GM21367 (cell line): ENCODE measurements around the gene BCOR.

Source experiments
- ATAC-seq: cut with Tn5 transposase; IDR thresholded peaks from one replicate; pipeline ENCODE4 v1.9.1; 2021; ENCODE audit not compliant: unreplicated experiment

Gene BCOR

DNA sequence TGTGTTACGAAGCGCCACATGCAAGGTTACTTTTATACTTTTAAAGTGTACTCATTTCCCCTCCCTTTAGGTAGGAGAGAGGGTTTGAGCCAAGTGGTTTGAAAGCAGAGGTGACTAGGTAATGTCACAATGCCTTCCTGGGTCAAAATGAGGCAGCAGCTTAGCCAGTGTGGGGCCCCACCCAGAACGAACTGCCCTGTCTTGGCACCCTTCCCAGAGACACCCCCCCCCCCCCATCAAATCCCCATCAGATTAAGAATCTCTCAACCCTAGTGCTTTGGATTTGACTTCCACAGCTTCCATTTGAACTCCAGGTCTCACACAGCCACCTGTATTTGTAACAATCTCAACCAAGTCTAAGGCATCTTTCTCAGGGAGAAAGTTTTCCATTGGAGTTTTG is 31.1 kb downstream of the BCOR start:
- no peak for ATAC-seq

- ATAC-seq, result no peak
Measured at GRCh38 chrX:40065296-40066046, 32.3 kb downstream of the BCOR start.

GRCh38 chrX:40064055-40064597 is 33.6 kb downstream of the BCOR start:
- no peak for ATAC-seq

DNA sequence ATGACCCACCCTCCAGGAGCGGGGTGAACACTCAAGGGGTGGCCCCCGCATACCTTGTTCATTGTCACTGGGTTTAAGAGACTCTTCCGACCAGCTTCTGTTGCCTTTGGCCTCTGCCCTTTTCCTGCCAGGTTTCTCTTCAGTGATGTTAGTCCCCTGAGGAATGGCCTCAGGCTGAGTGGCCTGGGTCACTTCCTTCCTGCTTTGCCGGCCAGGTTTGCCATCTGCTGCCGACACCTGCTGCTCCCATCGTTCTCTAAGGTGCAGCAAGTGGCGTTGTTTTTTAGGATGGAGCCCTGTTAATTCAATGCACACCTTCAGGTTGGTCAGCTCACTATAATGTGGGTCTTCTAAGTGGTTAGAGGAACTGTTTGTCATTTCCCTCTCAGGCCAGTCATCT is 34.2 kb downstream of the BCOR start:
- ATAC-seq, result no peak

DNA sequence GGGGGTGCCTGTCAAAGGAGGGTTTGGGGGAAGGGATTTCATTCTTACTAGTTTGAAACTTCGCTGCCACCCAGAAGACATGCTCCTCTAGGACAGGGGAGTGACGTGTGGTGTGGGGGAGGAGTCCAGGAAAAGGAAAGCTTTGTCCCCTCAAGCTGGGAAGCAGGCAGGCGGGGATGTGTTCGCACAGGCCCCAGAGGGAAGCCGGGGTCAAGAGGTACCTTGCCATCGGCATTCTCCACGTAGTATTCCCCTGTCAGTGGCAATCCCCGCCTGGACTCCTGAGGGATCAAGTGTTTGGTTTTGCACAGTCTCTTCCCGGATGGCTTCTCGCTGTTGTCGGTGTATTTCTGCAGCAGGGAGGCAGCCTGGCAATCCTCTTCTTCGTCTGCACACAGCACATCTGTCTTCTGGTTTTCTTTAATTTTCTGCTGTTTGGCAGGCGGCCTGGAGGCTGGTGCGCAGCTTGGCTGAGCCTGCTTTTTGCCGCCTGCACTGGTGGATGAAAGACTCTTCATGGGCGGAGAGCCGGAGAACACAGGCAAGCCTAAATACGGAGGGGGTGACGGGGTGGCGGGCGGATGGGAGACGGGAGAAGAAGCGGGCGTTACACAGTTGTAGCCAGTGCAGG is 35.1 kb downstream of the BCOR start:
- no peak for ATAC-seq

DNA sequence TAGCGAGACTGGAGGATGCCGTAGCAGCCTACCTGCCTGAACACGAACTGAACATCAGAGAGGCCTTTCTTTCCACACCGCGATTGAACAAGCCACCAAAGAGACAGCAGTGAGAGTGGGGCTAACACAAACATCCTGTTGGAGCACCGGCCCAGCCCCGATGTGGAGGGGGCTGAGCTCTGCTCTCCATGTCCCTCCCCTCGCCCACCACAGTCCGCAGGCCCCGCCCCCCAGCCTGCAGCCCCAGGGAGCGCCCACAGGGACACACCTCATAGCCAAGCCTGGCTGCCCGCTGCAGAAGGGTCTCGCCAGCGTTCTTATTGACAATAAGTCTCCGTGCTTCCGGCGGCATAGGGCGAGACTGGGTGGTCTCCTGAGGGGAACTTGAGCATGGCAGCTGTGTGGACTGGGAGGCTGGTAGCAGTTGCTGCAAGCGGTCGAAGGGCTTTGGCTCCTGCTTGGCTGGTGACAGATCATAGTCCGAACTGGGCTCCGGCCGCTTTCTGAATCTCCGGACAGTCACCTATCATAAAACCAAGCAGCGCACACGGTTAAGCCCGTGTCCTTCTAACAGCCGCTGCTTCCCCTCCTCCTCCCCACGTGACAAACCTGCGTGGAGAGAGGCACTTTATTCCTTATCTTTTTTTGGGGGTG is 35.8 kb downstream of the BCOR start:
- ATAC-seq, result no peak

DNA sequence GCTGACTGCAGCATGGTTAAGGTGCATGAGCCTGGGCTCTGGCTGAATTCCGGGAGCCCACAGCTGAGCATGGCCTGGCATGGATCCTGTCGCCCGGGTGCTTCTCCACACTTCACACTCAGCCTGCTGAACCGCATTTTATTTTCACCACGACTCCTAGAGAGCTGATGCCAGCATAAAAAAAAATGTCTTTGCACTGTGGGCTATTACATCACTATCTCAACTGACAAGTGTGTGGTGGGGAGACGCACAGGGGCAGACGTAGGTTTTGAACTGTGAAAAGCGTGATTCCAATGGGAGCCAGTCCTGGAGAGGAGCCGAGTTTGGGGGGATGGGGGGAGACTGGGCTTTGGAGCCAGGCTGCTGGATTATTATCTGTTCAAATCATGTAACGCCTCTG is 36.8 kb downstream of the BCOR start:
- no peak for ATAC-seq

DNA sequence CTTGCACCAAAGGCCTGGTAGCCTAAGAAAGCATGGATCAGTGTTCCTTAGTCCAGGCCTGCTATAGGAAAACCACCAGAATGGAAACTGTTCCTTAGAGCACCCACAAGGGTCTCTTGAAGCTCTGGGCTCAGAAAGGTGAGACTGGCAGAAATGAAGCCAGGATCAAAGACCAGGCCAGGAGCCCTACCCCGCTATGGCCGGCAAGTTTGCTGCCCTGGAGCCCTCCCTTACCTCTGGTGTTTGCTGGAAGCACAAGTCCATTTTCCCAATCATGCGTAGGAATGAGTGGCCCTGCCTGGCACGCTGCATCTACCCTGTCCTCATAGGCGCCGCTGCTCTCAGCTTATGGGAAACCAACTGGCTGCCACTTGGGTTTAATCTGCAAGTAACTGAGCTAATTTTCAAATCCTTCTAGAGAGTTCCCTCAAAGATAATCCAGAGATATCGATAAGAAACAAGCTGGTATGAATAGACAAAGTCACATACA is 37.4 kb downstream of the BCOR start:
- ATAC-seq, result no peak

DNA sequence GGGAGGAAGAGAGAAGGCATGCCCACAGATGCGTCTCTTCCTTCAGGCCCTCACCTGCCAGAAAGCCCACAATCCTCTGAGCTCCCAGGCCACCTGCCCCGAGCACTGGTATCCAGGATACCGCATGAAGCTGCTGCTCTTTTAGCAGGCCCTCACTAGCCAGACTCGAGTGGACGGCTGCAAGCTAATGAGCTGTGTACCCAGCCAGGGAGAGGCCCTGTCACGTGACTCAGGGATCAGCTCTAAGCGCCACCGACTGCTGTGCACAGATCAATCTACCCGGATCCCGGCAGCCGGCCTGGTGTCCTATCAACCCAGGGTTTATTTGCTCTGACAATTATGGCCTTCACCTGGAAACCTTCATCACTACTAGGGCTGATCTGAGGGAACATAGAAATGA is 39.0 kb downstream of the BCOR start:
- ATAC-seq, result no peak

GRCh38 chrX:40057405-40057804 is 40.4 kb downstream of the BCOR start:
- ATAC-seq, result no peak

GRCh38 chrX:40056420-40056819 is 41.3 kb downstream of the BCOR start:
- ATAC-seq, result no peak

DNA sequence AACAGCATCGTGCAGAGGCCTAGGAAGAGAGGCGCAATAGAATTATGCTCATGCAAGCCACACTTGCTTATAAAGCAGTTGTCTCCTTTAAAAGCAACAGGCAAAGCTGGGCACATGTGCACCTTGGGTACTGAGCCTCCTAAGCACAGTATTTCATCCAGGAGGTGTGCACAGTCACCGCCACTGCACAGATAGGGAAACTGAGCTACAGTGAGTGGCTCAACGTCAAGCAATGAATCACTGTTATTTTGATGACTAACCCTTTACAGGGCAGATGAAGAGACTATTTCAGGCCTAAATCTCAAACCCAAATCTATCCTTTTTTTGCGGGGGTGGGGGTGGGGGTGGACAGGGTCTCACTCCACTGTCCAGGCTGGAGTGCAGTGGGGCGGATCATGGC is 42.3 kb downstream of the BCOR start:
- ATAC-seq, result no peak

- no peak for ATAC-seq
Measured at GRCh38 chrX:40054793-40055192, 43.0 kb downstream of the BCOR start.

GRCh38 chrX:40050532-40050931 is 47.2 kb downstream of the BCOR start:
- no peak for ATAC-seq

DNA sequence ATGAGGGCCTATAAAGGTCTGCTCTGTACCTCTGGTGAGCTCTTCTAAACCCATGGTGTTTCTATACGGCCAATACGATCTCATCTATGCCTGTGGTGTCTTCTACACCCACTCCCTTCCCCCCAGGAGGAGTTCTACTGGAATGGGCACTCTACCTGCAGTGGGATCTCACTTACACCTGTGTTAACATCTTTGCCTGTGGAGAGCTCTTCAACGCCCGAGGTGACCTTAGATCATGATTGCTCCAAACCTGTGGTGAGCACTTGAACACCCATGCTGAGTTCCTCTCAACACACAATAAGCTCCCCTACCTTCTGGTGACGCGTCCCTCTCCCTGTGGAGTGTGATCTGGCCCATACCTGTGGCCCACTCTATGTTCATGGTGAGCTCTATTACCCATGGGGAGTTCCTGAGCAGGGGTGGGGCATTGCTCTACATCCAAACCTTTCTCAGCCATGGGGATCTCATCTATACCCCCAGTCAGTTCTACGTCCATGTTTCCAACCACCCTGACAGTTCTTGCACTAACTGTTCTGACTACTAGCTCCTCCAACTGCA is 48.6 kb downstream of the BCOR start:
- no peak for ATAC-seq

GRCh38 chrX:40047485-40047884 is 50.3 kb downstream of the BCOR start:
- no peak for ATAC-seq

DNA sequence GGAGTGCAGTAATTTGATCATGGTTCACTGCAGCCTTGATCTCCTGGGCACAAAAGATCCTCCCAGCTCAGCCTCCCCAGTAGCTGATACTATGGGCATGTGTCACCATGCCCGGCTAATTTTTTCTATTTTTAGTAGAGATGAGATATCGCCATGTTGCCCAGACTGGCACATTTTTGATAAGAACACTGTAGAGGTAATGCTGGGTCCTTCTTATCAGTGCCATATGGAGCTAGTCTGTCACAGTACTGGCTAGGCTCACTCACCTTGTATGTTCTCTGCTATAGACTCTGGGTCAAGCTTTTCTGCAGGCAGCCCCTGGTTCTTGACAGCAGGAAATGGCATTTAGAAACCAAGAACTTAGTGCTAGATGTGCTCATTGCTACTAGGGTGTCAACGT is 53.9 kb downstream of the BCOR start:
- ATAC-seq, result no peak

GRCh38 chrX:40041915-40042314 is 55.8 kb downstream of the BCOR start:
- no peak for ATAC-seq

GRCh38 chrX:40040686-40041461 is 56.9 kb downstream of the BCOR start:
- no peak for ATAC-seq

DNA sequence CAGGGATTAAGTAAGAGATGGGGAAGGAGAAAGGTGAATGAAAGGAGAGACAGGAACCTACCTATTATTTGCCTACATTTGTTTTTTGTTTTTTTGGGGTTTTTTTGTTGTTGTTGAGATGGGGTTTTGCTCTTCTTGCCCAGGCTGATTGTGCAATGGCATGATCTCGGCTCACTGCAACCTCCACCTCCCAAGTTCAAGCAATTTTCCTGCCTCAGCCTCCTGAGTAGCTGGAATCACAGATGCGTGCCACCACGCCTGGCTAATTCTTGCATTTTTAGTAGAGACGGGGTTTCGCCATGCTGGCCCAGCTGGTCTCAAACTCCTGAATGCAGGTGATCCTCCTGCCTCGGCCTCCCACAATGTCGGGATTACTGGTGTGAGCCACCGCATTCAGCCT is 57.9 kb downstream of the BCOR start:
- no peak for ATAC-seq

GRCh38 chrX:40037367-40037766 is 60.4 kb downstream of the BCOR start:
- ATAC-seq, result no peak
